RPMI7951 (cell line): ENCODE data around the gene CUBN. TPM values are rescaled to one million over a fixed set of nuclear protein-coding genes. Genes with fewer than 3 reads are reported as not detected.

Experiments
- DNase-seq: peaks from one replicate; pipeline ENCODE4 v3.0.0-alpha.2; 2012; ENCODE audit warnings: low read depth
- total RNA-seq: library from RNA; depleted of rRNA; stranded (reverse); fragments of >200 nt; shearing (Covaris generic); gene quantifications from 2 replicates; pipeline ENCODE4 v1.2.3, GENCODE V29; 2014

CUBN gene
- total RNA-seq, 1 experiment from 2014 or later, result 2.9 TPM

- no peak for DNase-seq
These were observed 20.6 kb downstream of the CUBN start for GRCh38 chr10:17109046-17109445.

DNA sequence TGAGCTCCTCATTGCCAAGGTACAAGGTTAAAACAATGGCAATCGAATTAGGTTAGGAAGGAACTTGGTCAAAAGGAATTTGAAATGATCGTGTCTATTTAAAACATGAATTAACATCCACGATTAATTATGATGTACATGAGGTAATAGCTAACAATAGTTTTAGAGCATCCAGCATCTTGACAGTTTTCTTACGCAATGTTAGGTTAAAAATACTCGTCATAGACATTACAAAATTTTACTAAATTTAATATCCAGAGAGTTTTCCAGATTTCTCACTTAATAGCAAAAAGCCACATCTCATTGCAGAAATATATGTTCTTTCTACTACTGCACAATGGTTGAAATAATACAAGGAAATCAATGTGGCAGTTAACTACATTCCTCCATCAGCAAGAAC, 22.6 kb downstream of the CUBN start:
- DNase-seq, result no peak

DNA sequence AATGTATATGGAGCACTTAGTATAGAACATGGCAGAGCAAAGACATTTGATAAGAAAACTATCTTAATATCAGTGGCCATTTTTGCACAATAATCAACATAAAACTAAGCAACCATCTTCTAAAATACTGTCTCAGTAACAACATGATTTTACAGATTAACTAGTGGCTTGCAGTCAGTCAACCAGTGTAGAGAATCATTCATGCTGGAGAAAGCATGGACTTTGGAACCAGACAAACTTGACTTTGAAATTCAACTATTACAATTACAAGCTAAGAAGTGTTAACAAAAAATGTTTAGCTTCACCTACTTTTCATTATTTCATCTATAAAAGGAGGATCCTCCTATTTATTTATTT, 27.7 kb downstream of the CUBN start:
- DNase-seq, result no peak

DNA sequence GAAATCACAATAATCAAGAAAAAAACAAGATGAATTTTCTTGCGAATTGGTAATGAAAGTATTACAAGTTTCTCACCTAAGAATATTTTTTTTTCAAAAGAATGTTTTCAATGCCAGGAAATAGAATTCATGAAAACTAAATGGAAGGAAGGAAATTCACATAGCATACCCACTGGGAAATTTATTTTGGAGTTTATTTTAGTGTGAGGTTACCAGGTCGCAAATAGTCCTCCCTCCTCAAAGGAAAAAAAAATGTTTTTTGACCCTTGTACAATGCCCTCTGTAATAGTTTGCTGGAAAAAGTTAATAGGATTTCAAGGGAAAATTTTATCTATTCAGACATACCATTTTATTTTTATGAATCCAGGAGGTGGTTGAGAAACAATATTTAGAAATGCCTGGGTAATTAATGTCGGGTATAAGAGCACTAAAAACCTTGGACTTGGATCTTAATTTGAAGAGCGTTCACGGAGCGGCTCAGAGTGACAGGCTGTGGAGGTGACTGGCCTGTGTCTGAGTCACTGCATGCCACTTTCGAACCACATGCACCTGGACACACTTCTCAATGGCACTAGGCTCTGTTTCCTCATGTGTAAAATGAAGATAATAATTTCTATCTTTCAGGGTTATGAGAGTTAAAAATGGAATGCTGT, 28.2 kb downstream of the CUBN start:
- DNase-seq, result peak; percentile 30

- peak; percentile 58 for DNase-seq
These were observed 29.0 kb downstream of the CUBN start for GRCh38 chr10:17100586-17100985.

GRCh38 chr10:17098012-17098411, 31.6 kb downstream of the CUBN start:
- DNase-seq, result no peak

- DNase-seq, result no peak
These were observed 34.8 kb downstream of the CUBN start for GRCh38 chr10:17094844-17095243.

DNA sequence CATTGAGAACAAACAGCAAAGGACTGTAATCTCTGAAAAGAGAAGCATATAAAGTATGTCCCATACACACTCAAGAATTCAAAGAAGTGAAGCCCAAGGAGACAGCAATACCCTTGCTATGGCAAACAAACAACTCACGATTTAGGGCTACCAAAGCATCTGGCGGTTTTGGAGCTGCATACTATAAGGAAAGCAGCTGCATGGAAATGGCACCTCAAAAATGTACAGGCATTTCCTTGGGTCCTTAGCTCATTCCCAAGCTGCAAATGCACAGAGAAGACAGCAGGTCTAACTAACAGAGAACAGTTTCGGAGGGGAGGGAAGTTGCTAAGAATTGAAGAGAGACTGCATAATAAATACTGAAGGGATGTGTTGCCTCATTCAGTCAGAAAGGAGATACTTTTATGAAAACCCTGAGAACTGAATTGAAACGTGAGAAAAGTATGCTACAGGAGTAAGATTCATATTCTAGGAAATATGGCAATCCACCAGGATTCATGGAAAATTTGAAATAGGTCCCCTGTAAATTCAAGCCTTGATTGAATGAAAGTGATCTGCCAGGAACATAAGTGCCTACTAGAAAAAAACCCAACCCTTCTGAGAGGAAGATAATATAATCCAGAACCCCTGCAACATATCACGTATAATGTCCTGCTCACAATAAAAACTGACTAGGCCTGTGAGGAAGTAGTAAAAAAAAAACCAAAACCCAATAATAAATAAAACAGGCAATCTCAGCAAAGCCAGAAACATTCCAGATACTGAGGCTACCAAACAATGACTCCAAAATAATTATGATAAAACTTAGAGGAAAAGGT, 36.4 kb downstream of the CUBN start:
- DNase-seq, result no peak

DNA sequence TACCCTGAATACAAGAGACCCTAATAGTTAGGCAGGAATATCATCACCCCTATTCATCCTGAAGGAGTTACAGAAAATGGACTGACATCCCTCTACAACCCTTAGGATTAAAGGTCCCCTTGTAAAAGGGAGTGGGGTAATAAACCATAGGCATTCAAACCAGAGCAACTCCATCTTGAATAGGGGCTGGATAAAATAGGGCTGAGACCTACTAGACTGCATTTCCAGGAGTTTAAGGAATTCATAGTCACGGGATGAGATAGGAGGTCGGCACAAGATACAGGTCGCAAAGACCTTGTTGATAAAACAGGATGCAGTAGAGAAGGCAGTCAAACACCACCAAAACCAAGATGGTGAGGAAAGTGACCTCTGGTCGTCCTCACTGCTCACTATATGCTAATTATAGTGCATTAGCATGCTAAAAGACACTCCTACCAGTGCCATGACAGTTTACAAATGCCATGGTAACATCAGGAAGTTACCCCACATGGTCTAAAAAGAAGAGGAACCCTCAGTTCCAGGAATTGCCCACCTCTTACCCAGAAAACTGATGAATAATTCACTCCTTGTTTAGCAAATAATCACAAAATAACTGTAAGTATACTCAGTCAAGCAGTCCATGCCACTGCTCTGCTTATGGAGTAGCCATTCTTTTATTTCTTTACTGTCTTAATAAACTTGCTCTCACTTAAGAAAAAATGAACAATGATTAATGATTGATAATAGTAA, 37.2 kb downstream of the CUBN start:
- no peak for DNase-seq

DNA sequence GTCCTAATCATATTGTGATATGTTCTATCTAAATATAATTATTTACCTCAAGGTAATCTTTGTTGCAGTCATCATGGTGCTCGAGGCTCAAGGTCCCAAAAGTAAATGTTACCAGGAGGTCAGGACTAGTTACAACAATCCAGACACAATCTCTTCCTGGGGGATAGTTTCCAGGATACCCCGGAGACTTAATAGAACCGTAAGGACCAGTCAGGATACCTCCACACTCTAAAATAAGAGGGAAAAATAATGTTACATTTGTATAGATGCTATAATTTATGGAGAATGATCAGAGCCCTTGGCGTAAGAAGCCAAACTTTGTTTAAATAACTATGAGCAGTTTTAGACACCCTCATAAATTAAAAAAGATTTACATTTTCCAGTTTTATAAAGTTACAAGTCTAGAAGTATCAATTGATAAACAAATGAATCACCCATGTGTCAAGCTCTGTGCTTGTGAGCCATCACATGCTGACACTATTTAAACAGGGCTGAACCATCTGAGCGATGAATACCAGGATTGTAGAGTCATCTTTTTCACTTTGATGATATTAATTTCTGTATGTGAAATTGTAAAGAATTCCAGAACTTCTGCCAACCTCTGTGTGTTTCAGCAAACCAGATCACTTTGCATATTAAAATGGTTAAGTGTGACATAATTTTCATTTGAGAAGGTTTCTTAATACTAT, 41.3 kb downstream of the CUBN start:
- peak; percentile 43 for DNase-seq

- no peak for DNase-seq
These were observed 42.7 kb downstream of the CUBN start for GRCh38 chr10:17086865-17087367.

- DNase-seq, result no peak
These were observed 44.4 kb downstream of the CUBN start for GRCh38 chr10:17085011-17085725.

DNA sequence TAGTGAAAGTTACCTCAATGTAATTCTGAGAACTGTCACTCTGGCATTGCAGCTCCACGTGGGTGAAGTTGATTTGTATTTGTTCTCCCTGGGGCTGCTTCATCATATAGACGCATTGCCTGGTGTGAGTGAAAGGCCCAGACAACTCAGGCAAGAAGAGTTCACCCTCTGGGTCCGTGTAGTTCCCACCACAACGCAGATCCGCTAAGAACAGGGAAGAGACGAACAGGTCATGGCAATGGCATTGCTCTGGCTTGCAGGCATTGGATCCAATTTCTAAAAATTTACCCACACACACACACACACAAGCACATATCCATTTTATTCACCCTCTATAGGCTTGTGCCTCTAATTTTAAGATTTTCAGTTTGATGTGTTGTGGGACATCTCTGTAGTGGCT, 45.4 kb downstream of the CUBN start:
- no peak for DNase-seq

DNA sequence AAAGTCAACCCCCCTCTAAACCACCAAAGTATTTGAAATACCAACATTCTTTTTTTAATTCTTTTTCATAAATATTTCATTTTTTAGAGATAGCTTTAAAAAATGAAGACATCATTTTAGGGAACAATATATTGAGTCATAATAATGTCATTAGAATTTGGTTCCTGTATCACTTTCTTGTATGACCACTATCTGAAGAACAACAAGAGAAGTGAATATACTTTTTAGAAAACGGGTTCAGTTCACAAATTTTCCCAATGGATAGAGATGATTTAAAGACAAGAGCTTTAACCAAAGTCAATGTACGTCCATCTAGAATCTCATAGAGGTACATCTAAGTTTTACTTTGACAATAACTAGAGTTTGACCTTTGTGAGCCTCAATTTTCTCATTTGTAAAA, 48.2 kb downstream of the CUBN start:
- DNase-seq, result no peak

DNA sequence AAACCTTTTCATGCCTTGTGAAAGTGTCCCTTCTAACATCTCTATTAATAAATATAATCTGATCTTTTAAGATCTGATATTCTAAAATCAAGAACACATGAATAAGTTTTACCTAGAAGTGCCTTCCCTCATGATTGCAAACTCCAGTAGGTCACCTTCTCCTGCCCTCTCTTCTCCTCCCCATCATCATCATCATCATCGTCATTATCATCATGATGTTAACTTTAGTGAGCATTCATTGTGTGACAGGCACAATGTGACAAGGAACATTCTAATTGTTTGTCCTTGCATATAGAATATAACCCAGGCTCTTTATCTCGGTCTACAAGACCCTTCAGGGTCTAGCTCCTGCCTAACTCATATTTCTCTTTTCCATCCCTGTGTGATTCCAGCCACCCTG, 51.7 kb downstream of the CUBN start:
- DNase-seq, result no peak

DNA sequence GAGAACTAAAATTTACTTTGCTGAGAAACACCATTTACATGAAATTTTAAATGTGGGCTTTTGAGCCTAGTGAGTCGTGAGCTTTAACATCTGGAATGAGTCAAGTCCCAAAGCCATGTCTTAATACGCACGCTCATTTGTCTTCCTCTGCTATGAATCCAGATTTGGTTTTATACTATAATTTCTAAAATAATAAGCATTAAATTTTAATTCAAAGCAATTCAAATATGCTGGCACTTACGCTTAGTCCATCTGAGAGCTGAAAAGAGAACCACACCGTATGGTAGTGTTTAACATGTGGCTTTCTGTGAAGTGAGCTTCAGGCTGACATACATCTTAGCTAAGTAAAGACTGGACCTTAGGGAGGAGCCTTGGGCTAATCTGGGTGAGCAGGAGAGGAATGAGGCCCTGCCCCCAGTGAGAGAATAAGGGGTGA, 52.2 kb downstream of the CUBN start:
- peak; percentile 69 for DNase-seq

DNA sequence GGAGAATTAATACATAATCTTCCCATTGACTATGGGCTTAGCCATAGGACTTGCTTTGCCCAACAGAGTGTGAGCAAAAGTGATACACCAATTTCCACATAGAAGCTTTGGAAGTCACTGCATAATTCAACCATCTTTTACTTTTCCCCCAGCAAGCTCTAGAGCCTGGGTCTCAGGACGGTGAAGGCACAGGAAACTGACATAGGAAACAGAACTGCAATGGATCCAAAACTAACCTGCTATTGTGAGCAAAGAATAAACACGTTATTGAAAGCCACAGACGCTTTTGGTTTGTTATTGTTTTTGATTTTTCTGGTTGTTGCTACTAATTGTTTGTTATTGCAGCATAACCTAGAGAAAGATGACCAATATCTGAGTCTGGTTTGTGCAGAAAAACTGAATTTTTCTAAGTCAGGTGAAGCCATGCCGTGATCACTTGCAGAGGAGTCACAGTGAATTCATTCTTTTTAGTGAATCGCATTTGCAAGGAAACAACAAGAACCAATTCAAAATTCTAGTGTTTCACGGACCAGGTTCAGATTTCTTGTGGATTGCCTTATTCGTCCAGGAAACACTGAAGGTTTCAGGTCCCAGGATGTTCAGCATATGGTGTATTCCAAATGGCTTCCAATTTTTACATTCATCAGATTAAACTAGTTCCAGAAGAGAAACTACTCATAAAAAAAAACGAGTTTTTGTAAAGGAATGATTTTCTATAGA, 52.8 kb downstream of the CUBN start:
- DNase-seq, result no peak

GRCh38 chr10:17075533-17076359, 53.9 kb downstream of the CUBN start:
- peak; percentile 90 for DNase-seq

DNA sequence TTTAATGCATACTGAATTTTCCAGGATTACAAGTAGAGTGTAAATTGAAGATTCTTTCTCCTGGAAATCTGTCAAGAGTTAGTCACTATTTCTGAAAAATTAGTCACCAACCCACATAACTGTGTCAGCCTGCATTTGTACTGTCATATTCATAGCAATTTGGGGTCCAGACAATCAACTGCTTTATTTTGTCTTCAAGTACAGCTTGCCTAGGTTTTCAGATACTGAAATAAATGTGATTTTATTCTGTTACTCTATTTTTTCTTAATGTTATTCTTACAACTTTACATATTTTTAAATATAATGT, 55.1 kb downstream of the CUBN start:
- DNase-seq, result peak; percentile 74
